Astrocyte (in vitro differentiated cells and primary cell): Measurements from ENCODE around the gene GPRC5B. TPM values are rescaled to one million over a fixed set of nuclear protein-coding genes. Genes with fewer than 3 reads are reported as not detected.

Experiments
- DNase-seq: peaks from one replicate; pipeline ENCODE4 v3.0.0-alpha.2; 2010; ENCODE audit warnings: low read depth
- FAIRE-seq: peaks from 2 replicates; lab custom pipeline; 2011; peaks lifted over from hg19 to GRCh38; lab: Jason Lieb, UNC
- H2AFZ ChIP-seq: 2 replicates; pipeline ENCODE4 v1.6.0; 2012; ENCODE audit warnings: low read depth, low read length, inconsistent platforms
- H3K27ac ChIP-seq: 2 replicates; pipeline ENCODE4 v1.5.1; 2011; ENCODE audit warnings: low read depth, low read length, inconsistent platforms
- H3K27me3 ChIP-seq: 2 replicates; pipeline ENCODE4 v1.6.0; 2011; ENCODE audit warnings: low read length, inconsistent platforms; ENCODE audit not compliant: insufficient read depth
- H3K36me3 ChIP-seq: 2 replicates; pipeline ENCODE4 v1.5.1; 2011; ENCODE audit warnings: low read length, inconsistent platforms; ENCODE audit not compliant: insufficient read depth
- H3K4me1 ChIP-seq: 2 replicates; pipeline ENCODE4 v1.5.1; 2011; ENCODE audit warnings: low read length, inconsistent platforms; ENCODE audit not compliant: insufficient read depth
- H3K4me2 ChIP-seq: 2 replicates; pipeline ENCODE4 v1.6.0; 2012; ENCODE audit warnings: low read length, inconsistent platforms
- H3K4me3 ChIP-seq: 2 replicates; pipeline ENCODE4 v1.5.1; 2011; ENCODE audit warnings: low read depth, mild to moderate bottlenecking, low read length, inconsistent platforms; ENCODE audit not compliant: insufficient read depth
- H3K79me2 ChIP-seq: 2 replicates; pipeline ENCODE4 v1.6.0; 2012; ENCODE audit warnings: mild to moderate bottlenecking, low read length, inconsistent platforms; ENCODE audit not compliant: insufficient read depth
- H3K9ac ChIP-seq: 2 replicates; pipeline ENCODE4 v1.6.0; 2012; ENCODE audit warnings: mild to moderate bottlenecking, low read length, inconsistent platforms
- H3K9me3 ChIP-seq: 2 replicates; pipeline ENCODE4 v1.5.1; 2012; ENCODE audit warnings: low read depth, mild to moderate bottlenecking, low read length, inconsistent platforms; ENCODE audit not compliant: insufficient read depth
- H4K20me1 ChIP-seq: 2 replicates; pipeline ENCODE4 v1.6.0; 2012; ENCODE audit warnings: low read length, inconsistent platforms; ENCODE audit not compliant: insufficient read depth
- H3K27ac Mint-ChIP-seq: one replicate; pipeline ENCODE4 v1.8.0; 2021; ENCODE audit warnings: mild to moderate bottlenecking, mixed read lengths; ENCODE audit not compliant: unreplicated experiment
- H3K27me3 Mint-ChIP-seq: one replicate; pipeline ENCODE4 v1.8.0; 2021; ENCODE audit warnings: low read depth, mixed read lengths; ENCODE audit not compliant: unreplicated experiment
- H3K36me3 Mint-ChIP-seq: one replicate; pipeline ENCODE4 v1.8.0; 2021; ENCODE audit warnings: low read depth, mixed read lengths; ENCODE audit not compliant: unreplicated experiment
- H3K4me1 Mint-ChIP-seq: one replicate; pipeline ENCODE4 v1.8.0; 2021; ENCODE audit warnings: low read depth, mixed read lengths; ENCODE audit not compliant: unreplicated experiment
- H3K4me3 Mint-ChIP-seq: one replicate; pipeline ENCODE4 v1.8.0; 2021; ENCODE audit warnings: mild to moderate bottlenecking, moderate library complexity, mixed read lengths; ENCODE audit not compliant: unreplicated experiment
- H3K9me3 Mint-ChIP-seq: one replicate; pipeline ENCODE4 v1.8.0; 2021; ENCODE audit warnings: mild to moderate bottlenecking, mixed read lengths; ENCODE audit not compliant: unreplicated experiment
- EZH2 ChIP-seq: IDR thresholded peaks from 2 replicates; pipeline ENCODE4 v1.6.1; 2012; ENCODE audit warnings: mild to moderate bottlenecking, low read length, inconsistent platforms; ENCODE audit not compliant: insufficient read depth
- total RNA-seq: library from RNA; stranded (reverse); gene quantifications from 2 replicates; pipeline ENCODE4 v1.2.1, GENCODE V29; 2021
- TF ChIP-seq, protein P1 (sequence below): IDR thresholded peaks from 2 replicates; pipeline ENCODE4 v1.5.1; 2011; ENCODE audit warnings: low read depth, mild to moderate bottlenecking, inconsistent platforms, low read length, moderate library complexity; ENCODE audit not compliant: insufficient read depth

The GPRC5B gene
- total RNA-seq, 1 donor from 2014 or later: 9.3 TPM

- no peak overlapping the region for H3K27ac ChIP-seq
- no peak for FAIRE-seq
Observed at GRCh38 chr16:19911747-19912454, 27.3 kb upstream of the GPRC5B start.

GRCh38 chr16:19911204-19911603, 26.6 kb upstream of the GPRC5B start:
- TF ChIP-seq, protein P1, sequence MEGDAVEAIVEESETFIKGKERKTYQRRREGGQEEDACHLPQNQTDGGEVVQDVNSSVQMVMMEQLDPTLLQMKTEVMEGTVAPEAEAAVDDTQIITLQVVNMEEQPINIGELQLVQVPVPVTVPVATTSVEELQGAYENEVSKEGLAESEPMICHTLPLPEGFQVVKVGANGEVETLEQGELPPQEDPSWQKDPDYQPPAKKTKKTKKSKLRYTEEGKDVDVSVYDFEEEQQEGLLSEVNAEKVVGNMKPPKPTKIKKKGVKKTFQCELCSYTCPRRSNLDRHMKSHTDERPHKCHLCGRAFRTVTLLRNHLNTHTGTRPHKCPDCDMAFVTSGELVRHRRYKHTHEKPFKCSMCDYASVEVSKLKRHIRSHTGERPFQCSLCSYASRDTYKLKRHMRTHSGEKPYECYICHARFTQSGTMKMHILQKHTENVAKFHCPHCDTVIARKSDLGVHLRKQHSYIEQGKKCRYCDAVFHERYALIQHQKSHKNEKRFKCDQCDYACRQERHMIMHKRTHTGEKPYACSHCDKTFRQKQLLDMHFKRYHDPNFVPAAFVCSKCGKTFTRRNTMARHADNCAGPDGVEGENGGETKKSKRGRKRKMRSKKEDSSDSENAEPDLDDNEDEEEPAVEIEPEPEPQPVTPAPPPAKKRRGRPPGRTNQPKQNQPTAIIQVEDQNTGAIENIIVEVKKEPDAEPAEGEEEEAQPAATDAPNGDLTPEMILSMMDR: no peak
- TF ChIP-seq EZH2: no peak
- Histone ChIP-seq H3K4me2 (no peak overlapping the region), H4K20me1 (no peaks in the 10 kb centered on the region), H3K79me2 (no peaks in the 10 kb centered on the region), H3K36me3 (no peaks in the 10 kb centered on the region), H3K9ac (no peak overlapping the region), H3K9me3 (no peaks in the 10 kb centered on the region), H2AFZ (no peak overlapping the region), H3K27ac (no peak overlapping the region), H3K27me3 (no peaks in the 10 kb centered on the region), H3K4me3 (no peak overlapping the region), H3K4me1 (peaks cover 3% of the 10 kb centered on the region)
- Mint-ChIP-seq H3K27ac (no peak overlapping the region), H3K4me3 (no peak overlapping the region), H3K4me1 (peaks cover 6% of the 10 kb centered on the region), H3K9me3 (no peaks in the 10 kb centered on the region), H3K36me3 (peaks cover 2% of the 10 kb centered on the region), H3K27me3 (peaks cover 10% of the 10 kb centered on the region)
- DNase-seq (no peak), FAIRE-seq (no peak)

More at GRCh38 chr16:19911747-19912454, 27.3 kb upstream of the GPRC5B start:
- no peak overlapping the region for H3K9ac ChIP-seq
- peaks cover 6% of the 10 kb centered on the region for H3K4me1 Mint-ChIP-seq
- TF ChIP-seq, protein P1: no peak
- TF ChIP-seq EZH2: no peak
- no peak overlapping the region for H3K4me2 ChIP-seq
- H3K4me3 ChIP-seq: no peak overlapping the region
- H3K27ac Mint-ChIP-seq: no peak overlapping the region
- no peaks in the 10 kb centered on the region for H3K9me3 Mint-ChIP-seq
- no peaks in the 10 kb centered on the region for H3K36me3 ChIP-seq
- DNase-seq: no peak
- H3K27me3 Mint-ChIP-seq: peaks cover 7% of the 10 kb centered on the region
- H3K4me3 Mint-ChIP-seq: no peak overlapping the region
- no peaks in the 10 kb centered on the region for H3K9me3 ChIP-seq
- H3K4me1 ChIP-seq: peaks cover 3% of the 10 kb centered on the region
- H4K20me1 ChIP-seq: no peaks in the 10 kb centered on the region
- no peaks in the 10 kb centered on the region for H3K79me2 ChIP-seq
- H3K27me3 ChIP-seq: no peaks in the 10 kb centered on the region
- H3K36me3 Mint-ChIP-seq: peaks cover 2% of the 10 kb centered on the region
- H2AFZ ChIP-seq: no peak overlapping the region

GRCh38 chr16:19909750-19910322, 25.2 kb upstream of the GPRC5B start:
- no peak for FAIRE-seq
- Histone ChIP-seq H3K4me3 (no peak overlapping the region), H3K9me3 (no peaks in the 10 kb centered on the region), H3K4me2 (no peak overlapping the region), H4K20me1 (no peaks in the 10 kb centered on the region), H3K9ac (no peak overlapping the region), H3K4me1 (peaks cover 3% of the 10 kb centered on the region), H3K36me3 (no peaks in the 10 kb centered on the region), H3K79me2 (no peaks in the 10 kb centered on the region), H2AFZ (no peak overlapping the region), H3K27ac (no peak overlapping the region), H3K27me3 (no peaks in the 10 kb centered on the region)
- Mint-ChIP-seq H3K36me3 (peaks cover 2% of the 10 kb centered on the region), H3K27ac (no peak overlapping the region), H3K27me3 (peaks cover 17% of the 10 kb centered on the region), H3K4me3 (no peak overlapping the region), H3K9me3 (no peaks in the 10 kb centered on the region), H3K4me1 (peaks cover 6% of the 10 kb centered on the region)
- no peak for DNase-seq
- TF ChIP-seq, protein P1: no peak
- no peak for TF ChIP-seq EZH2
